Calu3 (cell line): ENCODE results near the gene SCAPER. TPM values are rescaled to one million over a fixed set of nuclear protein-coding genes. Genes with fewer than 3 reads are reported as not detected.

Source experiments
- BruUV-seq: library from RNA; stranded (reverse); fragments of 400-500 nt; replicated peaks from 2 replicates; lab custom pipeline; 2021; lab: Mats Ljungman, UMichigan
- CTCF ChIA-PET: fragments of 300-600 bp; sonication (Branson Sonifier 250); formaldehyde crosslinking; loops from one replicate; lab custom pipeline; 2022; ENCODE audit warnings: antibody characterized with exemption; lab: Charles Lee
- DNase-seq: peaks from one replicate; pipeline ENCODE4 v3.0.0; 2022
- H3K27ac Mint-ChIP-seq: one replicate; pipeline ENCODE4 v1.8.0; 2022; ENCODE audit warnings: mixed read lengths; ENCODE audit not compliant: unreplicated experiment
- H3K27me3 Mint-ChIP-seq: one replicate; pipeline ENCODE4 v1.8.0; 2022; ENCODE audit warnings: mixed read lengths; ENCODE audit not compliant: unreplicated experiment
- H3K36me3 Mint-ChIP-seq: one replicate; pipeline ENCODE4 v1.8.0; 2022; ENCODE audit warnings: mild to moderate bottlenecking, moderate library complexity, mixed read lengths; ENCODE audit not compliant: insufficient read depth, unreplicated experiment
- H3K4me1 Mint-ChIP-seq: one replicate; pipeline ENCODE4 v1.8.0; 2022; ENCODE audit warnings: mild to moderate bottlenecking, low read depth, mixed read lengths; ENCODE audit not compliant: unreplicated experiment
- H3K4me3 Mint-ChIP-seq: one replicate; pipeline ENCODE4 v1.8.0; 2022; ENCODE audit warnings: mild to moderate bottlenecking, low read depth, moderate library complexity, mixed read lengths; ENCODE audit not compliant: unreplicated experiment
- H3K9me3 Mint-ChIP-seq: one replicate; pipeline ENCODE4 v1.8.0; 2022; ENCODE audit warnings: low read depth, mixed read lengths; ENCODE audit not compliant: unreplicated experiment
- CTCF ChIP-seq: fragments of 200-600 bp; IDR thresholded peaks from one replicate; pipeline ENCODE4 v1.8.0; 2022; ENCODE audit warnings: antibody characterized with exemption; ENCODE audit not compliant: unreplicated experiment
- intact Hi-C: fragments of 100-400 bp; cut with micrococcal nuclease; formaldehyde crosslinking; loops from one replicate; pipeline ENCODE4 v1.10.0; 2022; ENCODE audit not compliant: unreplicated experiment
- total RNA-seq: library from RNA; stranded (reverse); gene quantifications from 2 replicates; pipeline ENCODE4 v1.2.3, GENCODE V29; 2022

Gene SCAPER
- total RNA-seq, 1 experiment from 2014 or later, result 34.8 TPM

GRCh38 chr15:76776969-76777368 lies 128.2 kb downstream of the SCAPER start:
- no TSS peak for BruUV-seq
- intact Hi-C loops, result no loop called here
- no peaks in the 10 kb centered on the region for H3K36me3 Mint-ChIP-seq
- H3K27ac Mint-ChIP-seq, result no peak overlapping the region
- DNase-seq, result no peak
- H3K4me1 Mint-ChIP-seq, result no peaks in the 10 kb centered on the region
- no peak for TF ChIP-seq CTCF
- peaks cover 10% of the 10 kb centered on the region for H3K9me3 Mint-ChIP-seq
- H3K4me3 Mint-ChIP-seq, result no peak overlapping the region
- CTCF ChIA-PET, result no interaction called here
- no peaks in the 10 kb centered on the region for H3K27me3 Mint-ChIP-seq

GRCh38 chr15:76776480-76776879 lies 128.7 kb downstream of the SCAPER start:
- no peak for TF ChIP-seq CTCF
- no TSS peak for BruUV-seq
- CTCF ChIA-PET, result no interaction called here
- no peak for DNase-seq
- H3K27me3 Mint-ChIP-seq, result no peaks in the 10 kb centered on the region
- intact Hi-C loops, result no loop called here
- H3K4me3 Mint-ChIP-seq, result no peak overlapping the region
- no peak overlapping the region for H3K27ac Mint-ChIP-seq
- H3K36me3 Mint-ChIP-seq, result no peaks in the 10 kb centered on the region
- peaks cover 10% of the 10 kb centered on the region for H3K9me3 Mint-ChIP-seq
- H3K4me1 Mint-ChIP-seq, result no peaks in the 10 kb centered on the region

- intact Hi-C loops, result no loop called here
- BruUV-seq, result no TSS peak
- Mint-ChIP-seq H3K9me3 (peaks cover 8% of the 10 kb centered on the region), H3K4me1 (no peaks in the 10 kb centered on the region), H3K27me3 (no peaks in the 10 kb centered on the region), H3K27ac (no peak overlapping the region), H3K36me3 (peaks cover 4% of the 10 kb centered on the region), H3K4me3 (no peak overlapping the region)
- CTCF ChIA-PET, result no interaction called here
- DNase-seq, result no peak
- TF ChIP-seq CTCF, result no peak
Measured at GRCh38 chr15:76773234-76773633, 131.9 kb downstream of the SCAPER start.

DNA sequence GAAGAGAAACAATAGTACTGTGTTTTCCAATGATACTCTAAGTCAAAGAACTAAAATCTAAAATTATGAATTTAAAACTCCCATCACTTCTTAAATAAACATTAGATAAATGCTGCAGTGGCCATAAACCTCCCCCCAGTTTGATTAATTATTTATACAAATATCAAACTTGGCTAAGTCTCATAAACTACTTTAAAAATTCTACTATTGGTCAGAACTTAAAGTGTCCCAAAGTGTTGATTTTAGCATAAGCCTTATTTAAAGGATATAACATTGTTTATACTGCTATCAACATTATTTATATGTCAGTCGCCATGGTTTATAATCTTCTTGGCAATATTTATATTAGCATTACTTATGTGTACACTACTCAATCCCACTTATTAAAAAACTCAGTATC lies 132.4 kb downstream of the SCAPER start:
- Mint-ChIP-seq H3K36me3 (peaks cover 4% of the 10 kb centered on the region), H3K27me3 (no peaks in the 10 kb centered on the region), H3K4me3 (no peak overlapping the region), H3K4me1 (no peaks in the 10 kb centered on the region), H3K9me3 (peaks cover 8% of the 10 kb centered on the region), H3K27ac (no peak overlapping the region)
- TF ChIP-seq CTCF, result no peak
- DNase-seq, result no peak
- no TSS peak for BruUV-seq
- CTCF ChIA-PET, result no interaction called here
- intact Hi-C loops, result no loop called here
